Vagina (tissue), 2 donors: ENCODE results near the gene SETBP1. TPM values are rescaled to one million over a fixed set of nuclear protein-coding genes. Genes with fewer than 3 reads are reported as not detected.

ENCODE experiments used
- DNase-seq, 2 donors: peaks; one replicate each; pipeline ENCODE4 v3.0.0-alpha.2; 2017; ENCODE audit errors: extremely low spot score in 2 of 2
- H3K27ac ChIP-seq: fragments of 200-600 bp; sonication (generic); one replicate; pipeline ENCODE4 v1.5.1; 2019
- H3K27me3 ChIP-seq: fragments of 200-600 bp; sonication (generic); one replicate; pipeline ENCODE4 v1.5.1; 2019
- H3K36me3 ChIP-seq, 2 donors: fragments of 200-600 bp; sonication (generic); one replicate each; pipeline ENCODE4 v1.5.1; 2017 to 2019
- H3K4me1 ChIP-seq: fragments of 200-600 bp; sonication (generic); one replicate; pipeline ENCODE4 v1.5.1; 2019
- H3K4me3 ChIP-seq, 2 donors: fragments of 200-600 bp; sonication (generic); 1 replicate in 1 of 2; 2 replicates in 1 of 2; pipeline ENCODE4 v1.5.1; 2016 to 2019
- H3K9me3 ChIP-seq: fragments of 200-600 bp; sonication (generic); one replicate; pipeline ENCODE4 v1.5.1; 2019
- CTCF ChIP-seq, 3 experiments: fragments of 450-650 bp in 2 of 3; fragments of 200-600 bp in 1 of 3; sonication (generic) in 1 of 3; IDR thresholded peaks; one replicate each; pipeline ENCODE4 v1.5.1; 2017 to 2019; ENCODE audit warnings: antibody characterized with exemption in 3 of 3, mild to moderate bottlenecking in 2 of 3, moderate library complexity in 2 of 3
- POLR2A ChIP-seq, 2 donors: fragments of 450-650 bp; IDR thresholded peaks; one replicate each; pipeline ENCODE4 v1.6.1; 2017; ENCODE audit warnings: antibody characterized with exemption in 2 of 2, mild to moderate bottlenecking in 2 of 2, moderate library complexity in 2 of 2
- POLR2AphosphoS5 ChIP-seq, 2 donors: sonication (generic); formaldehyde crosslinking; IDR thresholded peaks; one replicate each; pipeline ENCODE4 v1.9.0; 2017; ENCODE audit warnings: antibody characterized with exemption in 2 of 2, mild to moderate bottlenecking in 2 of 2, low read depth in 1 of 2; ENCODE audit not compliant: insufficient read depth in 1 of 2
- intact Hi-C: fragments of 100-400 bp; cut with DNase I; formaldehyde crosslinking; loops from one replicate; pipeline ENCODE4 v1.15.1; 2023
- total RNA-seq: library from RNA; depleted of rRNA; stranded (reverse); fragments of >200 nt; gene quantifications from one replicate; pipeline ENCODE4 v1.2.3, GENCODE V29; 2016

Gene SETBP1
- total RNA-seq, 1 donor from 2014 or later: 38.1 TPM

GRCh38 chr18:45081566-45082181 is 401.0 kb downstream of the SETBP1 start:
- DNase-seq: no peak
- H3K27ac ChIP-seq: no peak overlapping the region
- intact Hi-C loops: no loop called here
- H3K9me3 ChIP-seq: no peaks in the 10 kb centered on the region
- H3K4me3 ChIP-seq: no peak overlapping the region
- no peaks in the 10 kb centered on the region for H3K36me3 ChIP-seq
- H3K27me3 ChIP-seq: no peaks in the 10 kb centered on the region
- TF ChIP-seq CTCF (IDR thresholded peaks at IDR 0.05) (no peak), POLR2A (IDR thresholded peaks at IDR 0.05) (no peak), POLR2AphosphoS5 (IDR thresholded peaks at IDR 0.05; ENCODE audit: insufficient read depth in 1 of 2, low read depth in 1 of 2) (no peak)
- no peaks in the 10 kb centered on the region for H3K4me1 ChIP-seq

- H3K27me3 ChIP-seq: no peaks in the 10 kb centered on the region
- no peak for TF ChIP-seq POLR2AphosphoS5 (IDR thresholded peaks at IDR 0.05; ENCODE audit: insufficient read depth in 1 of 2, low read depth in 1 of 2)
- TF ChIP-seq POLR2A (IDR thresholded peaks at IDR 0.05): no peak
- TF ChIP-seq CTCF (IDR thresholded peaks at IDR 0.05): no peak
- no peak for DNase-seq
- no peaks in the 10 kb centered on the region for H3K36me3 ChIP-seq
- no peak overlapping the region for H3K4me3 ChIP-seq
- no peaks in the 10 kb centered on the region for H3K4me1 ChIP-seq
- intact Hi-C loops: no loop called here
- H3K9me3 ChIP-seq: no peaks in the 10 kb centered on the region
- no peak overlapping the region for H3K27ac ChIP-seq
Observed at GRCh38 chr18:45083226-45083855, 402.7 kb downstream of the SETBP1 start.

- Histone ChIP-seq H3K27me3 (no peaks in the 10 kb centered on the region), H3K9me3 (no peaks in the 10 kb centered on the region), H3K36me3 (no peaks in the 10 kb centered on the region), H3K4me1 (no peaks in the 10 kb centered on the region), H3K4me3 (no peak overlapping the region), H3K27ac (no peak overlapping the region)
- DNase-seq: no peak
- intact Hi-C loops: no loop called here
- TF ChIP-seq POLR2AphosphoS5 (IDR thresholded peaks at IDR 0.05; ENCODE audit: insufficient read depth in 1 of 2, low read depth in 1 of 2) (peak in 1 of 2 donors; percentile 20), CTCF (IDR thresholded peaks at IDR 0.05) (no peak), POLR2A (IDR thresholded peaks at IDR 0.05) (no peak)
Observed at GRCh38 chr18:45084206-45084605, 403.5 kb downstream of the SETBP1 start.

- TF ChIP-seq CTCF (IDR thresholded peaks at IDR 0.05) (no peak), POLR2AphosphoS5 (IDR thresholded peaks at IDR 0.05; ENCODE audit: insufficient read depth in 1 of 2, low read depth in 1 of 2) (no peak), POLR2A (IDR thresholded peaks at IDR 0.05) (no peak)
- Histone ChIP-seq H3K4me1 (no peaks in the 10 kb centered on the region), H3K36me3 (no peaks in the 10 kb centered on the region), H3K27me3 (no peaks in the 10 kb centered on the region), H3K4me3 (no peak overlapping the region), H3K9me3 (no peaks in the 10 kb centered on the region), H3K27ac (no peak overlapping the region)
- intact Hi-C loops: no loop called here
- no peak for DNase-seq
Observed at GRCh38 chr18:45085916-45086624, 405.4 kb downstream of the SETBP1 start.

GRCh38 chr18:45086777-45087176 is 406.1 kb downstream of the SETBP1 start:
- no peak overlapping the region for H3K4me3 ChIP-seq
- H3K9me3 ChIP-seq: no peaks in the 10 kb centered on the region
- H3K27me3 ChIP-seq: no peaks in the 10 kb centered on the region
- no peak overlapping the region for H3K27ac ChIP-seq
- TF ChIP-seq POLR2AphosphoS5 (IDR thresholded peaks at IDR 0.05; ENCODE audit: insufficient read depth in 1 of 2, low read depth in 1 of 2) (no peak), POLR2A (IDR thresholded peaks at IDR 0.05) (no peak), CTCF (IDR thresholded peaks at IDR 0.05) (no peak)
- intact Hi-C loops: no loop called here
- DNase-seq: no peak
- H3K4me1 ChIP-seq: no peaks in the 10 kb centered on the region
- no peaks in the 10 kb centered on the region for H3K36me3 ChIP-seq
